WTC11 (cell line): Measurements from ENCODE around the gene FLNA. TPM values are rescaled to one million over a fixed set of nuclear protein-coding genes. Genes with fewer than 3 reads are reported as not detected.

ENCODE experiments used
- CREB1 ChIP-seq: sonication (generic); formaldehyde crosslinking; IDR thresholded peaks from 2 replicates; pipeline ENCODE4 v1.8.0; 2023; ENCODE audit warnings: mild to moderate bottlenecking, missing genetic modification reagents
- CREM ChIP-seq: sonication (generic); formaldehyde crosslinking; IDR thresholded peaks from 2 replicates; pipeline ENCODE4 v1.8.1; 2022; ENCODE audit warnings: mild to moderate bottlenecking, missing genetic modification reagents, moderate library complexity
- ESRRA ChIP-seq: sonication (generic); formaldehyde crosslinking; IDR thresholded peaks from 2 replicates; pipeline ENCODE4 v1.8.1; 2022; ENCODE audit warnings: mild to moderate bottlenecking, missing genetic modification reagents, borderline replicate concordance
- ETV6 ChIP-seq: sonication (generic); formaldehyde crosslinking; IDR thresholded peaks from 2 replicates; pipeline ENCODE4 v1.8.1; 2022; ENCODE audit warnings: mild to moderate bottlenecking, missing genetic modification reagents
- FOXP1 ChIP-seq: sonication (generic); formaldehyde crosslinking; IDR thresholded peaks from 2 replicates; pipeline ENCODE4 v1.8.0; 2022; ENCODE audit warnings: missing genetic modification reagents, mild to moderate bottlenecking, moderate library complexity, borderline replicate concordance
- GABPB1 ChIP-seq: sonication (generic); formaldehyde crosslinking; IDR thresholded peaks from 2 replicates; pipeline ENCODE4 v1.8.1; 2023; ENCODE audit warnings: mild to moderate bottlenecking, missing genetic modification reagents
- NFE2L1 ChIP-seq: sonication (generic); formaldehyde crosslinking; IDR thresholded peaks from 2 replicates; pipeline ENCODE4 v1.8.1; 2023; ENCODE audit warnings: missing genetic modification reagents
- TEAD1 ChIP-seq: sonication (generic); formaldehyde crosslinking; IDR thresholded peaks from 2 replicates; pipeline ENCODE4 v1.8.0; 2022; ENCODE audit warnings: mild to moderate bottlenecking, missing genetic modification reagents
- ZNF121 ChIP-seq: sonication (generic); formaldehyde crosslinking; IDR thresholded peaks from 2 replicates; pipeline ENCODE4 v1.8.0; 2023; ENCODE audit warnings: missing genetic modification reagents
- total RNA-seq: library from RNA; stranded (reverse); gene quantifications from 3 replicates; pipeline ENCODE4 v1.2.3, GENCODE V29; 2021
- TF ChIP-seq, protein P1 (sequence below): sonication (generic); formaldehyde crosslinking; IDR thresholded peaks from 2 replicates; pipeline ENCODE4 v1.8.1; 2023; ENCODE audit warnings: mild to moderate bottlenecking, moderate library complexity, missing genetic modification reagents
- TF ChIP-seq, protein P2 (sequence below): sonication (generic); formaldehyde crosslinking; IDR thresholded peaks from 2 replicates; pipeline ENCODE4 v1.8.1; 2022; ENCODE audit warnings: low read depth, mild to moderate bottlenecking, moderate library complexity, missing genetic modification reagents, borderline replicate concordance
- TF ChIP-seq, protein P3 (sequence below): sonication (generic); formaldehyde crosslinking; IDR thresholded peaks from 2 replicates; pipeline ENCODE4 v1.8.1; 2023; ENCODE audit warnings: mild to moderate bottlenecking, missing genetic modification reagents, moderate library complexity
- TF ChIP-seq, protein P4 (sequence below): sonication (generic); formaldehyde crosslinking; conservative IDR thresholded peaks from 2 replicates; pipeline ENCODE4 v1.8.1; 2022; ENCODE audit warnings: mild to moderate bottlenecking, missing genetic modification reagents
- TF ChIP-seq, protein P5 (sequence below): sonication (generic); formaldehyde crosslinking; IDR thresholded peaks from 2 replicates; pipeline ENCODE4 v1.8.0; 2023; ENCODE audit warnings: missing genetic modification reagents, mild to moderate bottlenecking, borderline replicate concordance
- TF ChIP-seq, protein P6 (sequence below): fragments of 250-450 bp; sonication (Bioruptor Pico); IDR thresholded peaks from 2 replicates; pipeline ENCODE4 v1.9.0; 2021; ENCODE audit warnings: mild to moderate bottlenecking

FLNA gene
- total RNA-seq, 1 experiment from 2014 or later, result 1,017 TPM

DNA sequence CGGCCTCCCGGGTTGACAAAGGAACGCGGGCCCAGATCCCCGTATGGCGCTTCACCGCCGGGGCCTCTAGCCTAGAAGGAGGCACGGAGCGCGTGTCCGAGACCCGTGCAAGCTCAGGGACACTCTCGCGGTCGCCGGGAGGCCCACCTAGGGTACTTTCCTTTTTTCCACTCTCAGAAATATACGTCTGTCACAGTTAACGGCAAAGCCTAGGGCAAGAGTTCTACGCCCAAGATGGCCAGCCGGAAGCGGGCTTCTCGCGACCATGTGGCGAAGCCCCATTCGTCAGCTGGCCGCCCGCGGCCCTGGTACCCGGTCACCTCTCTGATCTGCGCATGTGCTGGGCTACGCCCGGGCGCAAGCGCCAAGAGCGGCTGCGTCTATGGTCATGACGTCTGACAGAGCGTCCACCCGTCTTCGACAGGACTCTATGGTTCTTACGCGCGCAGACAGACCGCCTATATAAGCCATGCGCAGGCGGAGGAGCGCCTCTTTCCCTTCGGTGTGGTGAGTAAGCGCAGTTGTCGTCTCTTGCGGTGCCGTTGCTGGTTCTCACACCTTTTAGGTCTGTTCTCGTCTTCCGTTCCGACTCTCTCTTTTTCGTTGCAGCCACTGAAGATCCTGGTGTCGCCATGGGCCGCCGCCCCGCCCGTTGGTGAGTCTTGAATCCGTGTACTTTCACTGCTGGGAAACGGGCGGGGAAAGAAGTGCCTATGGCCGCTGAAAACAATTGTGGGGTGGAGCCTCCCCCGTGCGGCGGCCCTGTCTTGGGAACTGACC, 23.6 kb upstream of the FLNA start, which contains the start of gene RPL10 (continued):
- TF ChIP-seq, protein P1, sequence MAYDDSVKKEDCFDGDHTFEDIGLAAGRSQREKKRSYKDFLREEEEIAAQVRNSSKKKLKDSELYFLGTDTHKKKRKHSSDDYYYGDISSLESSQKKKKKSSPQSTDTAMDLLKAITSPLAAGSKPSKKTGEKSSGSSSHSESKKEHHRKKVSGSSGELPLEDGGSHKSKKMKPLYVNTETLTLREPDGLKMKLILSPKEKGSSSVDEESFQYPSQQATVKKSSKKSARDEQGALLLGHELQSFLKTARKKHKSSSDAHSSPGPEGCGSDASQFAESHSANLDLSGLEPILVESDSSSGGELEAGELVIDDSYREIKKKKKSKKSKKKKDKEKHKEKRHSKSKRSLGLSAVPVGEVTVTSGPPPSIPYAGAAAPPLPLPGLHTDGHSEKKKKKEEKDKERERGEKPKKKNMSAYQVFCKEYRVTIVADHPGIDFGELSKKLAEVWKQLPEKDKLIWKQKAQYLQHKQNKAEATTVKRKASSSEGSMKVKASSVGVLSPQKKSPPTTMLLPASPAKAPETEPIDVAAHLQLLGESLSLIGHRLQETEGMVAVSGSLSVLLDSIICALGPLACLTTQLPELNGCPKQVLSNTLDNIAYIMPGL, result peak; percentile 79; the same call in 1 of the 2 replicates
- TF ChIP-seq ESRRA, result no peak
- TF ChIP-seq, protein P2, sequence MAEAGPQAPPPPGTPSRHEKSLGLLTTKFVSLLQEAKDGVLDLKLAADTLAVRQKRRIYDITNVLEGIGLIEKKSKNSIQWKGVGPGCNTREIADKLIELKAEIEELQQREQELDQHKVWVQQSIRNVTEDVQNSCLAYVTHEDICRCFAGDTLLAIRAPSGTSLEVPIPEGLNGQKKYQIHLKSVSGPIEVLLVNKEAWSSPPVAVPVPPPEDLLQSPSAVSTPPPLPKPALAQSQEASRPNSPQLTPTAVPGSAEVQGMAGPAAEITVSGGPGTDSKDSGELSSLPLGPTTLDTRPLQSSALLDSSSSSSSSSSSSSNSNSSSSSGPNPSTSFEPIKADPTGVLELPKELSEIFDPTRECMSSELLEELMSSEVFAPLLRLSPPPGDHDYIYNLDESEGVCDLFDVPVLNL (CRISPR knock-in tag), result no peak
- peak; percentile 69; the same call in 1 of the 2 replicates for TF ChIP-seq CREM (CRISPR knock-in tag)
- TF ChIP-seq, protein P3, sequence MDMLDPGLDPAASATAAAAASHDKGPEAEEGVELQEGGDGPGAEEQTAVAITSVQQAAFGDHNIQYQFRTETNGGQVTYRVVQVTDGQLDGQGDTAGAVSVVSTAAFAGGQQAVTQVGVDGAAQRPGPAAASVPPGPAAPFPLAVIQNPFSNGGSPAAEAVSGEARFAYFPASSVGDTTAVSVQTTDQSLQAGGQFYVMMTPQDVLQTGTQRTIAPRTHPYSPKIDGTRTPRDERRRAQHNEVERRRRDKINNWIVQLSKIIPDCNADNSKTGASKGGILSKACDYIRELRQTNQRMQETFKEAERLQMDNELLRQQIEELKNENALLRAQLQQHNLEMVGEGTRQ (CRISPR knock-in tag), result 0 out of 2 replicates have a peak, but pooled peaks have one; percentile 19
- no peak for TF ChIP-seq ZNF121 (CRISPR knock-in tag)
- TF ChIP-seq, protein P4, sequence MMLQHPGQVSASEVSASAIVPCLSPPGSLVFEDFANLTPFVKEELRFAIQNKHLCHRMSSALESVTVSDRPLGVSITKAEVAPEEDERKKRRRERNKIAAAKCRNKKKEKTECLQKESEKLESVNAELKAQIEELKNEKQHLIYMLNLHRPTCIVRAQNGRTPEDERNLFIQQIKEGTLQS (CRISPR knock-in tag), result no peak
- no peak for TF ChIP-seq NFE2L1 (CRISPR knock-in tag)
- TF ChIP-seq, protein P5, sequence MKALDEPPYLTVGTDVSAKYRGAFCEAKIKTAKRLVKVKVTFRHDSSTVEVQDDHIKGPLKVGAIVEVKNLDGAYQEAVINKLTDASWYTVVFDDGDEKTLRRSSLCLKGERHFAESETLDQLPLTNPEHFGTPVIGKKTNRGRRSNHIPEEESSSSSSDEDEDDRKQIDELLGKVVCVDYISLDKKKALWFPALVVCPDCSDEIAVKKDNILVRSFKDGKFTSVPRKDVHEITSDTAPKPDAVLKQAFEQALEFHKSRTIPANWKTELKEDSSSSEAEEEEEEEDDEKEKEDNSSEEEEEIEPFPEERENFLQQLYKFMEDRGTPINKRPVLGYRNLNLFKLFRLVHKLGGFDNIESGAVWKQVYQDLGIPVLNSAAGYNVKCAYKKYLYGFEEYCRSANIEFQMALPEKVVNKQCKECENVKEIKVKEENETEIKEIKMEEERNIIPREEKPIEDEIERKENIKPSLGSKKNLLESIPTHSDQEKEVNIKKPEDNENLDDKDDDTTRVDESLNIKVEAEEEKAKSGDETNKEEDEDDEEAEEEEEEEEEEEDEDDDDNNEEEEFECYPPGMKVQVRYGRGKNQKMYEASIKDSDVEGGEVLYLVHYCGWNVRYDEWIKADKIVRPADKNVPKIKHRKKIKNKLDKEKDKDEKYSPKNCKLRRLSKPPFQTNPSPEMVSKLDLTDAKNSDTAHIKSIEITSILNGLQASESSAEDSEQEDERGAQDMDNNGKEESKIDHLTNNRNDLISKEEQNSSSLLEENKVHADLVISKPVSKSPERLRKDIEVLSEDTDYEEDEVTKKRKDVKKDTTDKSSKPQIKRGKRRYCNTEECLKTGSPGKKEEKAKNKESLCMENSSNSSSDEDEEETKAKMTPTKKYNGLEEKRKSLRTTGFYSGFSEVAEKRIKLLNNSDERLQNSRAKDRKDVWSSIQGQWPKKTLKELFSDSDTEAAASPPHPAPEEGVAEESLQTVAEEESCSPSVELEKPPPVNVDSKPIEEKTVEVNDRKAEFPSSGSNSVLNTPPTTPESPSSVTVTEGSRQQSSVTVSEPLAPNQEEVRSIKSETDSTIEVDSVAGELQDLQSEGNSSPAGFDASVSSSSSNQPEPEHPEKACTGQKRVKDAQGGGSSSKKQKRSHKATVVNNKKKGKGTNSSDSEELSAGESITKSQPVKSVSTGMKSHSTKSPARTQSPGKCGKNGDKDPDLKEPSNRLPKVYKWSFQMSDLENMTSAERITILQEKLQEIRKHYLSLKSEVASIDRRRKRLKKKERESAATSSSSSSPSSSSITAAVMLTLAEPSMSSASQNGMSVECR, result 0 out of 2 replicates have a peak, but pooled peaks have one; percentile 35
- peak; percentile 51; the same call in 1 of the 2 replicates for TF ChIP-seq CREB1 (CRISPR knock-in tag)
- TF ChIP-seq TEAD1 (CRISPR knock-in tag), result peak; percentile 45
- TF ChIP-seq GABPB1 (CRISPR knock-in tag), result peak; percentile 52; the same call in 1 of the 2 replicates
- TF ChIP-seq, protein P6, sequence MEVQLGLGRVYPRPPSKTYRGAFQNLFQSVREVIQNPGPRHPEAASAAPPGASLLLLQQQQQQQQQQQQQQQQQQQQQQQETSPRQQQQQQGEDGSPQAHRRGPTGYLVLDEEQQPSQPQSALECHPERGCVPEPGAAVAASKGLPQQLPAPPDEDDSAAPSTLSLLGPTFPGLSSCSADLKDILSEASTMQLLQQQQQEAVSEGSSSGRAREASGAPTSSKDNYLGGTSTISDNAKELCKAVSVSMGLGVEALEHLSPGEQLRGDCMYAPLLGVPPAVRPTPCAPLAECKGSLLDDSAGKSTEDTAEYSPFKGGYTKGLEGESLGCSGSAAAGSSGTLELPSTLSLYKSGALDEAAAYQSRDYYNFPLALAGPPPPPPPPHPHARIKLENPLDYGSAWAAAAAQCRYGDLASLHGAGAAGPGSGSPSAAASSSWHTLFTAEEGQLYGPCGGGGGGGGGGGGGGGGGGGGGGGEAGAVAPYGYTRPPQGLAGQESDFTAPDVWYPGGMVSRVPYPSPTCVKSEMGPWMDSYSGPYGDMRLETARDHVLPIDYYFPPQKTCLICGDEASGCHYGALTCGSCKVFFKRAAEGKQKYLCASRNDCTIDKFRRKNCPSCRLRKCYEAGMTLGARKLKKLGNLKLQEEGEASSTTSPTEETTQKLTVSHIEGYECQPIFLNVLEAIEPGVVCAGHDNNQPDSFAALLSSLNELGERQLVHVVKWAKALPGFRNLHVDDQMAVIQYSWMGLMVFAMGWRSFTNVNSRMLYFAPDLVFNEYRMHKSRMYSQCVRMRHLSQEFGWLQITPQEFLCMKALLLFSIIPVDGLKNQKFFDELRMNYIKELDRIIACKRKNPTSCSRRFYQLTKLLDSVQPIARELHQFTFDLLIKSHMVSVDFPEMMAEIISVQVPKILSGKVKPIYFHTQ (CRISPR knock-in tag), result 0 out of 2 replicates have a peak, but pooled peaks have one; percentile 42
- TF ChIP-seq FOXP1 (CRISPR knock-in tag), result 0 out of 2 replicates have a peak, but pooled peaks have one; percentile 35
- peak; percentile 64; the same call in 1 of the 2 replicates for TF ChIP-seq ETV6 (CRISPR knock-in tag)
